CD4-positive, alpha-beta T cell treated with Interleukin-10 for 1 hour (primary cell): ENCODE data around the gene IPMK.
"Not testable (repeated sequence)": the region's sequence is repeated elsewhere in the genome, so short reads cannot be mapped to it uniquely, and the experiment has no call there.

ENCODE experiments used
- DNase-seq: peaks from one replicate; pipeline ENCODE4 v3.0.0-alpha.2; 2020

Gene IPMK

GRCh38 chr10:58220769-58221451 lies 46.8 kb downstream of the IPMK start:
- DNase-seq: no peak

- DNase-seq: no peak
These were observed 47.8 kb downstream of the IPMK start for GRCh38 chr10:58219875-58220274.

- DNase-seq: no peak
These were observed 50.1 kb downstream of the IPMK start for GRCh38 chr10:58217612-58218011.

GRCh38 chr10:58212622-58213021 lies 55.1 kb downstream of the IPMK start:
- DNase-seq: no peak

GRCh38 chr10:58210160-58210559 lies 57.5 kb downstream of the IPMK start:
- no peak for DNase-seq

- no peak for DNase-seq
These were observed 58.0 kb downstream of the IPMK start for GRCh38 chr10:58209669-58210068.

- DNase-seq: no peak
These were observed 61.4 kb downstream of the IPMK start for GRCh38 chr10:58206251-58206650.

GRCh38 chr10:58201704-58202103 lies 66.0 kb downstream of the IPMK start:
- no peak for DNase-seq

GRCh38 chr10:58189269-58189668 lies 78.4 kb downstream of the IPMK start:
- no peak for DNase-seq

- no peak for DNase-seq
These were observed 83.5 kb downstream of the IPMK start for GRCh38 chr10:58184120-58184670.

- DNase-seq: no peak
These were observed 87.0 kb downstream of the IPMK start for GRCh38 chr10:58180666-58181065.

GRCh38 chr10:58179238-58179637 lies 88.5 kb downstream of the IPMK start:
- DNase-seq: no peak

GRCh38 chr10:58178811-58179210 lies 88.9 kb downstream of the IPMK start:
- DNase-seq: no peak

GRCh38 chr10:58177362-58177947 lies 90.2 kb downstream of the IPMK start:
- DNase-seq: peak; percentile 19

GRCh38 chr10:58175990-58176900 lies 91.4 kb downstream of the IPMK start:
- DNase-seq: no peak

GRCh38 chr10:58174831-58175230 lies 92.9 kb downstream of the IPMK start:
- DNase-seq: no peak

GRCh38 chr10:58173391-58173790 lies 94.3 kb downstream of the IPMK start:
- no peak for DNase-seq

GRCh38 chr10:58171146-58171545 lies 96.5 kb downstream of the IPMK start:
- no peak for DNase-seq

- DNase-seq: no peak
These were observed 103.2 kb downstream of the IPMK start for GRCh38 chr10:58164517-58164916.

GRCh38 chr10:58158806-58159205 lies 108.9 kb downstream of the IPMK start:
- no peak for DNase-seq

- DNase-seq: no peak
These were observed 110.5 kb downstream of the IPMK start for GRCh38 chr10:58157076-58157766.

GRCh38 chr10:58155941-58156340 lies 111.8 kb downstream of the IPMK start:
- not testable (repeated sequence) for DNase-seq

GRCh38 chr10:58153751-58154150 lies 113.9 kb downstream of the IPMK start:
- no peak for DNase-seq
